Measurements from ENCODE around the gene ARHGEF12. TPM values are rescaled to one million over a fixed set of nuclear protein-coding genes. Genes with fewer than 3 reads are reported as not detected.

ARHGEF12 gene
- total RNA-seq, 1 donor from 2014 or later: 36.5 TPM

- no peak overlapping the region for H3K4me3 ChIP-seq (ENCODE audit: low read depth, low read length)
- no peak for DNase-seq (ENCODE audit: low read depth)
- TF ChIP-seq CTCF (conservative IDR thresholded peaks at IDR 0.05; ENCODE audit: low read depth, low read length): no peak
Observed at GRCh38 chr11:120350637-120351036, 14.4 kb downstream of the ARHGEF12 start.

DNA sequence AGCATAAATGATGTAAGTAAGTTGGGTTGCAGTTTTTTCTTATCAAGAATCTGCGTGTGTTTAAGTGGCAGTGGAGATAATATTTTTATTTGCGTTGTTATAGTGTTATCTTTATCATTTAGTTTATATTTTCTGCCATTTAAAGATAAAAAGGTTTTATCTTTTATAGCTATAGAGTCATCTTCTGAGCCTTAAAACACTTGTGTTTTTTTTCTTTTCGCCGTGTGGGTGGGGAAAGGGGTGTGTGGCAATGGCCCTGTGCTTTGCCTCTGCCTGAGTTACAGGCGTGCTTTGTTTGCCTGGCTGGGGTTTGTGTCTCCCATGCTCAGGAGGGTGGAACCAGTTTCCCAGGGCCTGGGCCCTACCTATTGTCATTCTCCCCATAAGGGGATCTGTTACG is 16.2 kb downstream of the ARHGEF12 start:
- no peak for TF ChIP-seq CTCF (conservative IDR thresholded peaks at IDR 0.05; ENCODE audit: low read depth, low read length)
- no peak overlapping the region for H3K4me3 ChIP-seq (ENCODE audit: low read depth, low read length)
- DNase-seq (ENCODE audit: low read depth): no peak

GRCh38 chr11:120354068-120354467 is 17.9 kb downstream of the ARHGEF12 start:
- TF ChIP-seq CTCF (conservative IDR thresholded peaks at IDR 0.05; ENCODE audit: low read depth, low read length): no peak
- no peak for DNase-seq (ENCODE audit: low read depth)

DNA sequence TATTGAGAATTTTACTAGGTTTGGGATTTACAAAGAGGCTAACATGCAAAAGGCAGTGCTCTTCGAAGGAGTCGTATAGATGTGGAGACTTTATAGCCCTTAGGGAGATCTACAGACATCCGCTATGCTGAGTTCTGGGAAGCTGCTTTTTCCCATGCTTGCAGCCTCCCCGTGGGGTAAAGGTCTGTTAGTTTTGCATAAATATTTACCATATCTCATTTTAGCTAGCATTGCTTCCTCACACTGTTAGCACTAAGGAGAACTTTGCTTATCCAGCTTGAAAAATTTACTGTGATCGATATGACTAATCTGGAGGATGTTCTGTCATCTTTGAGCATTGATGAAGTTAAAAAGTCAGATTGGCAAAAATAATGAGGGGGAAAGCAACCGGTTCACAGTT is 18.6 kb downstream of the ARHGEF12 start:
- DNase-seq (ENCODE audit: low read depth): no peak
- no peak overlapping the region for H3K4me3 ChIP-seq (ENCODE audit: low read depth, low read length)
- TF ChIP-seq CTCF (conservative IDR thresholded peaks at IDR 0.05; ENCODE audit: low read depth, low read length): no peak

More at GRCh38 chr11:120354068-120354467, 17.9 kb downstream of the ARHGEF12 start:
- no peak overlapping the region for H3K4me3 ChIP-seq (ENCODE audit: low read depth, low read length)

DNA sequence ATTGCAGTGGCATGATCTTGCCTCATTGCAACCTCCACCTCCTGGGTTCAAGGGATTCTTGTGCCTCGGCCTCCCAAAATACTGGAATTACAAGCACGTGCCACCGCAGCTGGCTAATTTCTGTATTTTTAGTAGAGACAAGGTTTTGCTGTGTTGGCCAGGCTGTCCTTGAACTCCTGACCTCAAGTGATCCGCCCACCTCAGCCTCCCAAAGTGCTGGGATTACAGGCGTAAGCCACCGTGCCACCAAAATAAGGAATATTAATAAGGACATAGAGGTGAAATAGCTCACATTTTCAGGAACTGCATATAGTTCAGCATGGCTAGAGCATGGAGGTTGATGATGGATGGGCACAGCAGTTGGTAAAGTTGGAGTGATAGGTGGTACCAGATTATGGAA is 21.4 kb downstream of the ARHGEF12 start:
- no peak overlapping the region for H3K4me3 ChIP-seq (ENCODE audit: low read depth, low read length)
- DNase-seq (ENCODE audit: low read depth): no peak
- no peak for TF ChIP-seq CTCF (conservative IDR thresholded peaks at IDR 0.05; ENCODE audit: low read depth, low read length)

DNA sequence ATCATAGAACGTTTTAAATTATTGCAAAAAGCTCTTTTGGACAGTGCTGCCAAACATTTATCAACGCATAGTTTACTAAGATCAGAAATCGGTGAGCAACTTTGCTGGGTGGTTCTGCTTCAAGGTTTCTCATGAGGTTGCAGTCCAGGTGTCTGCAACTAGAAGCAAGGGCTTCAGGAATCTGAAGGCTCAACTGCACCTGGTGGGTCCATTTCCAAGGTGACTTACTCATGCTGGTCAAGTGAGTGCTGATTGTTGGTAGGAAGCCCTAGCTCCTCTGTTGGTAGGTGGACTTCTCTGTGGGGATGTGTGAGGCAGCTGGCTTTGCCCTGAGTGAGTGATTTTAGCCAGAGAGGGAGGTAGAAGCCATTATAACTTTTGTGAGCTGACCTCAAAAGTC is 22.5 kb downstream of the ARHGEF12 start:
- no peak for TF ChIP-seq CTCF (conservative IDR thresholded peaks at IDR 0.05; ENCODE audit: low read depth, low read length)

DNA sequence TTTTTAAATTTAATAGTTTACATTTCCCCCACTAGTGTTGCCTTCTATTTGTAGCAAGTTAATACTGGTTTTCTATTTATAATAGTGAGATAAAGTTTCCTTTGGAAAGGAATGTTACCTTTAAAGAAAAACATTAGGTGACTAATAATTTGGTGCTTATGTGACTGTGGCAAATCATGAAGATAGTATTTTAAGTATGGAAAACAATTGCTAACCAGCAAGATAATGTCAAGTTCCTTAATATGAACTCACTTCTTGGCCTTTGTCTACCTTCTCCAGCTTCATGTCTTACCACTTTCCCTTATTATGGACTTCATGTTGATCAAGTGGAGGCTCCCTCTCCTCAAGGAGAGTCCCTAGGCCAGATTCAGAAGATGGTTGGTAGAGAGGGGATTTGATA is 27.2 kb downstream of the ARHGEF12 start:
- no peak overlapping the region for H3K4me3 ChIP-seq (ENCODE audit: low read depth, low read length)
- DNase-seq (ENCODE audit: low read depth): no peak
- no peak for TF ChIP-seq CTCF (conservative IDR thresholded peaks at IDR 0.05; ENCODE audit: low read depth, low read length)

More for the DNA sequence above, 22.5 kb downstream of the ARHGEF12 start:
- no peak overlapping the region for H3K4me3 ChIP-seq (ENCODE audit: low read depth, low read length)
- no peak for DNase-seq (ENCODE audit: low read depth)

Data from epithelial cell of proximal tubule (primary cell).